Measurements from ENCODE around the gene GPX6.

DNA sequence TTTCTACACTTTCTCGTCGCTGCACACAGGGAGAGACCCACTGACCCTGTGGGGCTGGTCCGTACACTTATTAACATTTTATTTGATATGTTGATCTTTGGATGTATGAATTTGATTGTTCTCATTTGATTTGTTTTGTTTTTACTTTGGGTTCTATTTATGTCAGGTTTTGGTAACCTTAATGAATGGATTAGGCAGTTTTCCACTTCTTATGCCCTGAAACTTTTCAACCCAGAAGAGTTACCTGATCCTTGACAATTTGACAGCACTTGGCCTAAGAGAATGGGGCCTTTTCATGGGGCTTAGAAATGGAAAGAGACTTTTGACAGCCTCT is 23.6 kb downstream of the GPX6 start:
- TF ChIP-seq, protein P1, sequence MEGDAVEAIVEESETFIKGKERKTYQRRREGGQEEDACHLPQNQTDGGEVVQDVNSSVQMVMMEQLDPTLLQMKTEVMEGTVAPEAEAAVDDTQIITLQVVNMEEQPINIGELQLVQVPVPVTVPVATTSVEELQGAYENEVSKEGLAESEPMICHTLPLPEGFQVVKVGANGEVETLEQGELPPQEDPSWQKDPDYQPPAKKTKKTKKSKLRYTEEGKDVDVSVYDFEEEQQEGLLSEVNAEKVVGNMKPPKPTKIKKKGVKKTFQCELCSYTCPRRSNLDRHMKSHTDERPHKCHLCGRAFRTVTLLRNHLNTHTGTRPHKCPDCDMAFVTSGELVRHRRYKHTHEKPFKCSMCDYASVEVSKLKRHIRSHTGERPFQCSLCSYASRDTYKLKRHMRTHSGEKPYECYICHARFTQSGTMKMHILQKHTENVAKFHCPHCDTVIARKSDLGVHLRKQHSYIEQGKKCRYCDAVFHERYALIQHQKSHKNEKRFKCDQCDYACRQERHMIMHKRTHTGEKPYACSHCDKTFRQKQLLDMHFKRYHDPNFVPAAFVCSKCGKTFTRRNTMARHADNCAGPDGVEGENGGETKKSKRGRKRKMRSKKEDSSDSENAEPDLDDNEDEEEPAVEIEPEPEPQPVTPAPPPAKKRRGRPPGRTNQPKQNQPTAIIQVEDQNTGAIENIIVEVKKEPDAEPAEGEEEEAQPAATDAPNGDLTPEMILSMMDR (conservative IDR thresholded peaks at IDR 0.05 in 1 of 2, IDR thresholded peaks at IDR 0.05 in 1 of 2; ENCODE audit: low read depth in 1 of 2, low read length in 2 of 2): no peak
- TF ChIP-seq EZH2 (IDR thresholded peaks at IDR 0.05; ENCODE audit: low read length, missing control alignments): no peak
